IPS-20b (cell line): ENCODE results near the gene TBC1D5.

Experiments used
- H3K27ac ChIP-seq: one replicate; pipeline ENCODE4 v1.5.1; 2013; ENCODE audit warnings: low read length
- H3K27me3 ChIP-seq: 2 replicates; pipeline ENCODE4 v1.6.1; 2013; ENCODE audit warnings: mild to moderate bottlenecking, low read length, inconsistent platforms; ENCODE audit not compliant: insufficient read depth
- H3K36me3 ChIP-seq: 2 replicates; pipeline ENCODE4 v1.6.1; 2013; ENCODE audit warnings: low read depth, mild to moderate bottlenecking, inconsistent platforms, low read length, moderate library complexity; ENCODE audit not compliant: insufficient read depth
- H3K4me1 ChIP-seq: 2 replicates; pipeline ENCODE4 v1.6.1; 2013; ENCODE audit warnings: mild to moderate bottlenecking, control low read depth, inconsistent platforms, low read length, moderate library complexity; ENCODE audit not compliant: insufficient read depth
- H3K4me3 ChIP-seq: 2 replicates; pipeline ENCODE4 v1.5.1; 2013; ENCODE audit warnings: mild to moderate bottlenecking, low read length, inconsistent platforms
- H3K9ac ChIP-seq: 2 replicates; pipeline ENCODE4 v1.6.1; 2013; ENCODE audit warnings: low read depth, mild to moderate bottlenecking, inconsistent platforms, low read length, moderate library complexity
- H3K9me3 ChIP-seq: 2 replicates; pipeline ENCODE4 v1.6.1; 2013; ENCODE audit warnings: mild to moderate bottlenecking, low read depth, low read length, inconsistent platforms; ENCODE audit not compliant: insufficient read depth

The TBC1D5 gene

DNA sequence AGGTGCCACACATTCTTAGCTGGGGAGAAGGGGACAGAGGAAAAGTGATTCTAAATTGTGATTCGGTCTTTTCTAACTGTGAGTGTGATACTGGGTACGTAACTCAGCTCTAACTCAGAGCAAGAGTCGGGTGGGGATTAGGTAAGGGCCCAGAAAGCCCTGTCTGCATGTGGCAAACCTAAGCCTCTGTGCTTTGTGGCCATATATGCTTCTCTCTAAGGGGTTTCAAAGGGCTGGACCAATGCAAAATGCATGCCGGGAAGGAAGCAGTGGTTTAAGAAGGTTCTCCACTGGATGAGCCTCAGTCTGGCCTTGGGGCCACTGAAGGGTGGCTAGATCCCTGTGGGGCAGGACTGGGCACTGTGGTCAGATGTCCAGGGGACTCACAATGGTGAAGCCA lies 581.8 kb downstream of the TBC1D5 start:
- H3K27ac ChIP-seq = no peak overlapping the region
- no peaks in the 10 kb centered on the region for H3K4me1 ChIP-seq
- no peaks in the 10 kb centered on the region for H3K9me3 ChIP-seq
- no peak overlapping the region for H3K4me3 ChIP-seq
- no peak overlapping the region for H3K9ac ChIP-seq
- H3K27me3 ChIP-seq = no peaks in the 10 kb centered on the region
- no peaks in the 10 kb centered on the region for H3K36me3 ChIP-seq

DNA sequence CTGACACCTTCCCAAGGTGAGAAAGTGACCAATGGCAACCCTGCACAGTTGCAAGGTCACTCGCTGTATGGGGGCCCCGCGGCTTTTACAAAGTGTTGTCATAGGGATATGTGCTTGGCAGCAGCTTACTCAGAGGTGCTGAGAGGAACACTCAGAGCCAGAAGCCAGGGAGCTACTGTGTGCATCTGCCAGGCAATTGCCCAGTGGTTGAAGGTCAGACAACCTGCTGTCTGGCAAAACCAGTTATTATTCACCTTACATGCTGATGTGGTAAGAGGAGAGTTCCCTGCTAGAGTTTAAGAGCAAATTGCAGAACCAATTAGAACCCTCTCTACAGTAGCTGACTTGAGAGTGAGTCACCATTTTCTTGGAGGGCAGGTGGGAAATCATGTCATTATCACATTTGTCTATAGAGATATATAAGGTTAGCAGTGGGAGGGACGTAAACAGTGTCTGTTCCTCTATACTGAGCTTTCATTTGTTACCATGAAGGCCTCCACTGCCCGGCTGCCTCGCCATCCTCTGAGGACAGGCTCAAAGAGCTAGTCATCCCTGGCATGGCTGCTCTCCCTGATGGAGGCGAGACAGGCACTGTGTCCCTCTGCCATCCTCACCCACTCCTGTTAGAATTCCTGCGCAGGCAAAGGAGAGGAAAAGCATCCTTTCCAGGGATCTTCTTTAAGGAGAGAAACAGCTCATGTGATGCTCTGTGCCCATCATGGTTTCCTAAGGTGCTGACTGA lies 583.3 kb downstream of the TBC1D5 start:
- Histone ChIP-seq H3K9me3 (no peaks in the 10 kb centered on the region), H3K4me1 (no peaks in the 10 kb centered on the region), H3K36me3 (no peaks in the 10 kb centered on the region), H3K27ac (no peak overlapping the region), H3K27me3 (no peaks in the 10 kb centered on the region), H3K9ac (no peak overlapping the region), H3K4me3 (no peak overlapping the region)

DNA sequence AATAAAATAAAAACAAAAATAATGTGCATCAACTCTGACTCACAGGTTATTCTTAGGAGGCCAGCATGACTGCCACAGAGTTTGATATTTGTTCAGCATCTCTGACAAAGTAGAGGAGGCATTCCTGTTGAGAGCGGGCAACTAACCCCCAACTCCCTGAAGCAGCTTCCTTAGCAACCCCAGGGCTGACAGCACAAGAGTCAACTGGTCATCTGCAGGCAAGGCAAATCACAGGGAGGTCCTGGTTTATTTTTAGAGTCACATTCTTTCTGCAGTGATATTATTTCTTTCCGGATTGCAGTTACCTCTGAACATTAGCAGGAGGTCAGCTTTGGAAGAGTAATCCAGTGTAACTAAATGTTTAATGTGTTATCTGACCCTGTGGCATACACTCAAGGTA lies 584.7 kb downstream of the TBC1D5 start:
- H3K4me3 ChIP-seq = no peak overlapping the region
- no peaks in the 10 kb centered on the region for H3K4me1 ChIP-seq
- H3K27ac ChIP-seq = no peak overlapping the region
- no peak overlapping the region for H3K9ac ChIP-seq
- H3K9me3 ChIP-seq = no peaks in the 10 kb centered on the region
- no peaks in the 10 kb centered on the region for H3K27me3 ChIP-seq
- no peaks in the 10 kb centered on the region for H3K36me3 ChIP-seq

DNA sequence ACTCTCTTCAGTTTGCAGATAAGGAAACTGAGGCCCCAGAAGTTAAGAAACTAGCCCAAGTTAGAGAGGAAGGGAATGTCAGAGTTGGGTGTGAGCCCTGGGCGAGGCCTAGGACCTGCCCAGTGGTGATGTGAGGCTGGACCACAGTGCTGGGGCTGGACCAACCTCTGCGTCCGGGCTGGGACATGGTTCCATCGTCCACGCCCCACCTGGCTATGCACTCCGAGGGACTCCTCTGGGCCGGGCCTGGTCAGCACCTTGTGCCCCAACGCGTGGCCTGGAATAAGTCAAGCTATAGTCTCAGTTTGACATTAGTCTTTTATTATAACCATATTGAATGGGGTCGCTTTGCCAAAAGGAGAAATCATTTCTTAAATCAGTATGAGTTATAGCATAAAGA lies 585.6 kb downstream of the TBC1D5 start:
- Histone ChIP-seq H3K4me1 (no peaks in the 10 kb centered on the region), H3K27me3 (no peaks in the 10 kb centered on the region), H3K9me3 (no peaks in the 10 kb centered on the region), H3K36me3 (no peaks in the 10 kb centered on the region), H3K9ac (no peak overlapping the region), H3K4me3 (no peak overlapping the region), H3K27ac (no peak overlapping the region)

DNA sequence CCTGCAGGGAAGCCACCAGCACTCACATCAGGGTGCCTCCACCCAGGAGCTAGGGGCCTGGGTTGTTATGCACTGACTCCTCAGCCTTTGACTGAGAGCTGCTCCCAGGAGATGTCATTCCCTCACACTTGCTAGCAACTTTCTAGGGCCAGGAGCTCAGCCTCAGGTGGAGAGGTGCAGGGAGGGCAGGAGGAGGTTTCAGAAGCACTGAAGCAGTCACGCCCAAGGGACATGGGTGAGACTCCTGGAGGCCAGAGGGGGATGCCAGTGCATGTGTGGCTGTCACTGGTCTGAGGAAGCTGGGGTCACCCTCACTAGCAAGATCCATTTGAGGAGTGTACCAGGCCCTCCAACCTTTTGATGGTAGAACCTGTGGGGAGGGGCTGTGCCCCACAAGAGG lies 586.5 kb downstream of the TBC1D5 start:
- Histone ChIP-seq H3K27me3 (no peaks in the 10 kb centered on the region), H3K4me3 (no peak overlapping the region), H3K4me1 (no peaks in the 10 kb centered on the region), H3K9me3 (no peaks in the 10 kb centered on the region), H3K27ac (no peak overlapping the region), H3K36me3 (no peaks in the 10 kb centered on the region), H3K9ac (no peak overlapping the region)

DNA sequence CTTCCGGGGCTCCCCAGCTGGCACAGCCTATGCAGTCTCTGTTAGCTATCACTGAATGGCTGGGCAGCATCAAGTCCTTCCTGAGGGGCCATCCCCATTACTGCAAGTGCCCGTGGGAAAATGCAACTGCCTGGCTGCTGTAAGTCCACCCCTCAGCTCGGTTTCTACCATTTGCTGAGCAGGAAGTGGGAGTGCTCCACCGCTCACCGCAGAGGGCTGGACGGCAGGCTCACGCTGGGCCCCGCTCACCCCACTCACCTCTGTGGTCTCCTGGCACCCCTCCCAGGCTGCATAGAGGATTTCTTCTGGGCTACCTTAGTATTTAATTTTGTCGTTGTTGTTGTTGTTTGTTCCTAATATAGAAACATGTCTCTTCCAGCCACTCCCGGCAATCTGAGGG lies 587.5 kb downstream of the TBC1D5 start:
- Histone ChIP-seq H3K4me3 (no peak overlapping the region), H3K9ac (no peak overlapping the region), H3K27me3 (no peaks in the 10 kb centered on the region), H3K9me3 (no peaks in the 10 kb centered on the region), H3K4me1 (no peaks in the 10 kb centered on the region), H3K27ac (no peak overlapping the region), H3K36me3 (no peaks in the 10 kb centered on the region)

DNA sequence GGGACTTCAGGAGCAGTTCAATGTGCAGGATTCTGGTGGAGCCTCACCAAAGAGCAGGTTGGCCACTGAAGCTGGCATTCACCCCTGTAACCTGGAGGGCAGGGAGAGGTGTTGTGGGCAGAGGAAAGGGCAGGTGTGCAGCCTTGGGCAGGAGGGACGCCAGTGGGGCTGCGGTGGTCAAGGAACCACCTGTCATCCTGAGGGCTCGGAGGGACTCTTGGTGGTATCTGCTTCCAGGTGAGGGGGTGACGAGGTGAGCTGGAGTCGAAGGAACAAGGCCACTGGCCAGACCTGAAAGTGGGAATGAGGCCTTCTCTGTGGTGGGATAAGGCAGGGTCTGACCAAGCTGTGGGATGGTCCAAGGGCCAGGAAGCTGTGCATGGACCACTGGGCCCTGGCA lies 588.2 kb downstream of the TBC1D5 start:
- no peaks in the 10 kb centered on the region for H3K4me1 ChIP-seq
- H3K27me3 ChIP-seq = no peaks in the 10 kb centered on the region
- H3K27ac ChIP-seq = no peak overlapping the region
- no peaks in the 10 kb centered on the region for H3K36me3 ChIP-seq
- H3K4me3 ChIP-seq = no peak overlapping the region
- H3K9me3 ChIP-seq = no peaks in the 10 kb centered on the region
- H3K9ac ChIP-seq = no peak overlapping the region

DNA sequence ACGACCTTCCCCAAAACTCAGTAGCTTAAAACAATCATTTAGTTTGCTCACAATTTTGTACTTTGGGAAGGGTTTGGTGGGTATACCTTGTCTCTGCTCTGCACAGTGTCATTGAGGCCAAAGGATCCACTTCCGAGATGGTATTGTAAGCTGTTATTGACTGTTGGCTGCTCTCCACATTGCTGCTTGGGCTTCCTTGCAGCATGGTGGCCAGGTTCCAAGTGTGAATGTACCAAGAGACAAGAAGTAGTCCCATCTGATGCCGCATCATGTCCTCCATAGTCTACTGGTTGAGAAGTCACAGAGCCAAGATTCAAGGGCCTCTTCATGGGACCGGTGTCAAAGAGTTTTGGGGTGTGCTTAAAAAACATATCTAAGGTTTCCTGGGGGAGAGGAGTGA lies 589.2 kb downstream of the TBC1D5 start:
- Histone ChIP-seq H3K9me3 (no peaks in the 10 kb centered on the region), H3K36me3 (no peaks in the 10 kb centered on the region), H3K9ac (no peak overlapping the region), H3K27ac (no peak overlapping the region), H3K27me3 (no peaks in the 10 kb centered on the region), H3K4me1 (no peaks in the 10 kb centered on the region), H3K4me3 (no peak overlapping the region)

DNA sequence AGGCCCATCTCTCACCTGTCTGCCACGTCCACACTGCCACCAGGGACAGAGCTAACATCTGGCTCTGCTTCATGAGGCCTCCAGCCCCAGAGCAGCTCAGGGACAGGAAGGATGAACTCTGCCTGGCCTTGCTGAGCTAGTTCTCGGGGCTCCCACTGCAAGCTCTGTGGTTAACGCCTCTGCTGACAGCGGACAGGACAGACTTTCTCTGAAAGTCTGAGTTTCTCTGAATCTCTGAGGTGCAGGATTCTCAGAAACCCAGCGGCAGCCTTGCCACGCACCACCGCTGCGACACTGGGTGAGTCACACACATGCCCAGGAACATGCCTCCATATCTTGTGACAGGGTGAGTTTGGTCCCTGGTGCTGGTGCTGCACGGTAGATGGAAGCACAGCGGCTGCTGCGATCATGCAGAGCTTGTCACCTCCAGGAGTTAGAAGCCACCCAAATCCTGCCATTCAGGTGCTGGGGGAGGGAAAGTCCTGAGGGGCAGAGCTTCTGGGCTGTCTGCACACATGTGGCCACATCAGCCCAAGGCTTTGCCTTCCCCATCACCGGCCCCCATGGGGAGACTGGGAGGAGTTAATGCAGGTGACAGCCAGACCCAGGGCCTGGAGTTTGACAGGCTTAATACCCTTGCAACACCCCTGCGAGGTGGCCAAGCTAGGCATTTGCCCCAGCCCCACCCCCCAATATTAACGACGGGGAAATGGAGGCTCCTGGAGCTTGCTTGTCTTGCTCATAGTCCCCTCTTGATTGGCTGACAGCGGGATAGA lies 590.6 kb downstream of the TBC1D5 start:
- H3K4me1 ChIP-seq = no peaks in the 10 kb centered on the region
- no peak overlapping the region for H3K9ac ChIP-seq
- no peaks in the 10 kb centered on the region for H3K27me3 ChIP-seq
- H3K4me3 ChIP-seq = no peak overlapping the region
- H3K27ac ChIP-seq = no peak overlapping the region
- H3K36me3 ChIP-seq = no peaks in the 10 kb centered on the region
- H3K9me3 ChIP-seq = no peaks in the 10 kb centered on the region

DNA sequence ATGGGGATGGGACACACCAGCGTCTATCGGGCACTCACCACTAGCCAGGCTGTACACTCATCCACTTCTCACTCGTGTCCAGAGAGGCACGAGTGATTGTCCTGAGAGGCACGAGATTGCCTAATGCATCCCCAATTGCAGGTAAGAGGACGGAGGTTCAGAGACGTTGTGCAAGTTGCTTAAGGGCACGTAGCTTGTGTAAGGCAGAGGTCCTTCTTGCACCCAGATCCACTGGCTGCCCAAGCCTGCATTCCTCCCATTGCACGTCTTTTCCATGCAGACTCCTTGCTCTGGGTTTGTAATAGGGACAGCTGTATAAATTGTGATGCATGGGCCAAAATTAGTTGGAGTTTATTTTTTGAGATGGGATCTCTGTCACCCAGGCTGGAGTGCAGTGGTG lies 593.4 kb downstream of the TBC1D5 start:
- Histone ChIP-seq H3K9me3 (no peaks in the 10 kb centered on the region), H3K36me3 (no peaks in the 10 kb centered on the region), H3K27ac (no peak overlapping the region), H3K4me3 (no peak overlapping the region), H3K4me1 (peaks cover under 1% of the 10 kb centered on the region; the same call in 1 of the 2 replicates), H3K9ac (no peak overlapping the region), H3K27me3 (no peaks in the 10 kb centered on the region)

DNA sequence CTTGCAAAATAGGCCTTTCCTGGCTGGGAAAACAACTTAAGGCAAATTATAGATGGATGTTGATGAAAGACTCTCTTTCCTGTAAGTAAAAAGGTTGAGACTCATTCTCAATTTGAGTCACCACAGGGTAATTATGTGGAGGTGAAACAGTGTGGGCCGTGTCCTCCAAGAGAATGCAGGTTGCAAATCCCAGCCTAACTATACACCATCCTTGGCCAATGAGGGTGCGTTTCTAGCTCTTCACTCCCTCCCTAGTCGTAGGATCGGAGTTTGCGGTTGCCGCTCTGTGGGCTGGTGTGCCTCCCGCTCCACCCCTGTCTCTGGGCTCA lies 597.8 kb downstream of the TBC1D5 start:
- H3K36me3 ChIP-seq = no peaks in the 10 kb centered on the region
- no peak overlapping the region for H3K4me3 ChIP-seq
- no peak overlapping the region for H3K27ac ChIP-seq
- H3K27me3 ChIP-seq = no peaks in the 10 kb centered on the region
- no peaks in the 10 kb centered on the region for H3K9me3 ChIP-seq
- H3K9ac ChIP-seq = no peak overlapping the region
- peaks cover 3% of the 10 kb centered on the region; the same call in 1 of the 2 replicates for H3K4me1 ChIP-seq
